ENCODE measurements around the gene NUDT2.

GRCh38 chr9:34374339-34374738, 45.0 kb downstream of the NUDT2 start:
- TF ChIP-seq CTCF (IDR thresholded peaks at IDR 0.05), result no peak
- no peak for TF ChIP-seq POLR2A (IDR thresholded peaks at IDR 0.05)
- no peak for TF ChIP-seq EP300 (IDR thresholded peaks at IDR 0.05)

All from ovary (tissue), 3 donors.